GM12878 (cell line): ENCODE results near the gene IMMT. TPM values are rescaled to one million over a fixed set of nuclear protein-coding genes. Genes with fewer than 3 reads are reported as not detected.

Experiments
- ATAC-seq: fragments of 200-7000 bp; cut with Tn5 transposase; 3 replicates; pipeline ENCODE4 v1.9.1; 2020; ENCODE audit warnings: mild to moderate bottlenecking, moderate library complexity
- BruUV-seq: library from RNA; stranded (reverse); fragments of 400-500 nt; replicated peaks from 2 replicates; lab custom pipeline; 2021; lab: Mats Ljungman, UMichigan
- CTCF ChIA-PET: fragments of 300-600 bp; sonication (Branson Sonifier 250); formaldehyde crosslinking; extraction: SDS; loops from one replicate; lab custom pipeline; 2021; ENCODE audit warnings: inconsistent platforms; lab: Yijun Ruan, JAX
- POLR2A ChIA-PET: fragments of 350-600 bp; formaldehyde crosslinking; extraction: SDS; loops from one replicate; lab custom pipeline; 2021; ENCODE audit warnings: inconsistent platforms; lab: Charles Lee
- RAD21 ChIA-PET: fragments of 300-600 bp; sonication (Branson Sonifier 250); formaldehyde crosslinking; loops from one replicate; lab custom pipeline; 2023; ENCODE audit warnings: antibody characterized with exemption; ENCODE audit not compliant: unreplicated experiment; lab: Charles Lee
- SMC1A ChIA-PET: fragments of 300-600 bp; sonication (Branson Sonifier 250); formaldehyde crosslinking; loops from one replicate; lab custom pipeline; 2023; ENCODE audit not compliant: unreplicated experiment, uncharacterized antibody; lab: Charles Lee
- DNase-seq: peaks from one replicate; pipeline ENCODE4 v3.0.0-alpha.2; 2011; ENCODE audit warnings: low read depth, low spot score
- FAIRE-seq: peaks from 3 replicates; lab custom pipeline; 2011; peaks lifted over from hg19 to GRCh38; lab: Jason Lieb, UNC
- H2AFZ ChIP-seq: 2 replicates; pipeline ENCODE4 v1.6.0; 2011; ENCODE audit warnings: low read depth, low read length, control low read depth; ENCODE audit not compliant: control insufficient read depth
- H3K27ac ChIP-seq: 2 replicates; pipeline ENCODE4 v1.5.1; 2011; ENCODE audit warnings: control low read depth; ENCODE audit not compliant: control insufficient read depth, insufficient read depth
- H3K27me3 ChIP-seq, 2 experiments: replicated peaks in 1 of 2; 2 replicates each; pipeline versions ENCODE4 v1.6.0 to v1.6.1; 2011; ENCODE audit warnings: low read length in 1 of 2; ENCODE audit not compliant: control insufficient read depth in 2 of 2, insufficient read depth in 2 of 2
- H3K36me3 ChIP-seq, 2 experiments: 2 replicates each; pipeline ENCODE4 v1.5.1; 2011; ENCODE audit warnings: low read length in 1 of 2; ENCODE audit not compliant: control insufficient read depth in 2 of 2, insufficient read depth in 2 of 2
- H3K4me1 ChIP-seq: 2 replicates; pipeline ENCODE4 v1.6.1; 2011; ENCODE audit warnings: mild to moderate bottlenecking, low read length, moderate library complexity, mixed read lengths; ENCODE audit not compliant: control insufficient read depth, insufficient read depth
- H3K4me2 ChIP-seq: 2 replicates; pipeline ENCODE4 v1.6.0; 2011; ENCODE audit warnings: control low read depth; ENCODE audit not compliant: control insufficient read depth, insufficient read depth
- H3K4me3 ChIP-seq: fragments of 200-600 bp; sonication (generic); 2 replicates; pipeline ENCODE4 v1.5.1; 2016
- H3K79me2 ChIP-seq: 2 replicates; pipeline ENCODE4 v1.6.0; 2011; ENCODE audit warnings: low read length; ENCODE audit not compliant: control insufficient read depth, insufficient read depth
- H3K9ac ChIP-seq: 2 replicates; pipeline ENCODE4 v1.8.0; 2011; ENCODE audit warnings: low read length, control low read depth, mixed read lengths; ENCODE audit not compliant: control insufficient read depth, insufficient read depth
- H3K9me3 ChIP-seq: replicated peaks from 3 replicates; pipeline ENCODE4 v1.5.1; 2011; ENCODE audit warnings: mild to moderate bottlenecking, low read length; ENCODE audit not compliant: control insufficient read depth, insufficient read depth
- H4K20me1 ChIP-seq: 2 replicates; pipeline ENCODE4 v1.6.0; 2011; ENCODE audit not compliant: control insufficient read depth, insufficient read depth
- CBX5 ChIP-seq: sonication (generic); IDR thresholded peaks from 2 replicates; pipeline ENCODE4 v1.6.1; 2016; ENCODE audit warnings: low read depth, moderate library complexity, mild to moderate bottlenecking, inconsistent platforms
- CEBPZ ChIP-seq: fragments of 150-350 bp; IDR thresholded peaks from 2 replicates; pipeline ENCODE4 v1.6.1; 2016; ENCODE audit warnings: low read depth, low read length
- FOXM1 ChIP-seq: IDR thresholded peaks from 2 replicates; pipeline ENCODE4 v1.6.1; 2012; ENCODE audit warnings: low read depth, mild to moderate bottlenecking, inconsistent platforms, low read length, moderate library complexity
- HDGF ChIP-seq: fragments of 450-650 bp; IDR thresholded peaks from 2 replicates; pipeline ENCODE4 v1.6.1; 2016; ENCODE audit warnings: antibody characterized with exemption
- POLR2AphosphoS5 ChIP-seq: IDR thresholded peaks from 2 replicates; pipeline ENCODE4 v1.6.1; 2011; ENCODE audit warnings: mild to moderate bottlenecking, low read length, inconsistent platforms
- RB1 ChIP-seq: fragments of 450-650 bp; formaldehyde crosslinking; IDR thresholded peaks from 2 replicates; pipeline ENCODE4 v1.6.1; 2017; ENCODE audit warnings: mild to moderate bottlenecking, borderline replicate concordance
- SIX5 ChIP-seq: IDR thresholded peaks from 2 replicates; pipeline ENCODE4 v1.6.1; 2011; ENCODE audit warnings: mild to moderate bottlenecking, low read depth, low read length, moderate library complexity; ENCODE audit not compliant: severe bottlenecking
- USF1 ChIP-seq: IDR thresholded peaks from 2 replicates; pipeline ENCODE4 v1.6.1; 2011; ENCODE audit warnings: borderline replicate concordance, low read depth, mild to moderate bottlenecking, moderate library complexity, mixed read lengths, low read length; ENCODE audit not compliant: insufficient read depth; ENCODE audit errors: extremely low read length
- WRNIP1 ChIP-seq: IDR thresholded peaks from 2 replicates; pipeline ENCODE4 v1.6.1; 2011; ENCODE audit warnings: low read depth, low read length, improper control_type of control experiment, borderline replicate concordance
- ZNF384 ChIP-seq: IDR thresholded peaks from 2 replicates; pipeline ENCODE4 v1.6.1; 2012; ENCODE audit warnings: low read depth, mild to moderate bottlenecking, low read length, improper control_type of control experiment, borderline replicate concordance
- WGBS: methylation state at CpG from one replicate; pipeline ENCODE4 v1.1.6; 2016; ENCODE audit warnings: low lambda C conversion rate; ENCODE audit not compliant: insufficient replicate concordance, insufficient coverage; ENCODE audit errors: missing lambda C conversion rate; 5-methylcytosine and 5-hydroxymethylcytosine counted together
- in situ Hi-C: fragments of 300-500 bp; cut with MboI; formaldehyde crosslinking; loops from 9 replicates; pipeline ENCODE4 v1.14.3; 2018; ENCODE audit warnings: mixed read lengths
- intact Hi-C: fragments of 100-400 bp; cut with micrococcal nuclease; formaldehyde crosslinking; loops from one replicate; pipeline ENCODE4 v1.14.2; 2022; ENCODE audit not compliant: unreplicated experiment
- polyA plus RNA-seq, 11 experiments: library from polyadenylated mRNA; depleted of rRNA in 4 of 11; unstranded in 6 of 11; stranded (reverse) in 5 of 11; fragments of >200 nt; fragmentation: Nextera tagmentation in 4 of 11; fragmentation: Illumina TruSeq in 1 of 11; extraction: Ambion mirVana in 4 of 11; extraction: Trizol in 1 of 11; gene quantifications; 1 replicate in 1 of 11; 2 replicates in 10 of 11; pipeline versions ENCODE4 v1.2.1 to v1.2.3, GENCODE V29; 2011 to 2016; ENCODE audit warnings: inconsistent platforms in 2 of 11, missing spikeins in 2 of 11, low read depth in 1 of 11
- total RNA-seq, 4 experiments: library from RNA; depleted of rRNA in 3 of 4; stranded (reverse); fragments of >200 nt in 3 of 4; fragmentation: Illumina TruSeq in 1 of 4; extraction: Trizol in 1 of 4; gene quantifications; 2 replicates each; pipeline versions ENCODE4 v1.2.1 to v1.2.3, GENCODE V29; 2013 to 2021

IMMT gene
- total and polyA plus RNA-seq, 10 of the 15 experiments (the other 5 are each of a cell fraction or from before 2014, with no cell fraction given) = 78.4 to 149 (median 98.7) TPM

- BruUV-seq = no TSS peak
- TF ChIP-seq FOXM1 (no peak), CBX5 (no peak), POLR2AphosphoS5 (no peak), HDGF (no peak), RB1 (no peak), ZNF384 (no peak), SIX5 (no peak), CEBPZ (no peak), USF1 (no peak), WRNIP1 (no peak)
- TF ChIP-seq, all 136 proteins: peak for 0
- FAIRE-seq (no peak), ATAC-seq (no peak), DNase-seq (no peak)
- no peak overlapping the region for H2AFZ ChIP-seq
- WGBS = 50% methylated on average over 2 of the region's 2 CpGs
- ChIA-PET POLR2A (no interaction called here), CTCF (no interaction called here), SMC1A (no interaction called here), RAD21 (no interaction called here)
- H3K4me2 ChIP-seq = no peak overlapping the region
- H3K79me2 ChIP-seq = no peaks in the 10 kb centered on the region; the same call in 1 of the 2 replicates
- intact Hi-C loops (no loop called here), in situ Hi-C loops (no loop called here)
- no peaks in the 10 kb centered on the region for H4K20me1 ChIP-seq
- H3K27ac ChIP-seq = no peak overlapping the region
- no peak overlapping the region for H3K9ac ChIP-seq
- H3K9me3 ChIP-seq = no peaks in the 10 kb centered on the region
- no peak overlapping the region for H3K4me3 ChIP-seq
- peaks cover 5% of the 10 kb centered on the region; the same call in 1 of the 2 replicates for H3K4me1 ChIP-seq
- H3K27me3 ChIP-seq = no peaks in the 10 kb centered on the region
- H3K36me3 ChIP-seq = peaks cover 3 to 35% of the 10 kb centered on the region in 2 experiments
Observed at GRCh38 chr2:86172610-86173009, 22.7 kb downstream of the IMMT start.
